ENCODE results near the gene RPS3. TPM values are rescaled to one million over a fixed set of nuclear protein-coding genes. Genes with fewer than 3 reads are reported as not detected.

RPS3 gene
- total RNA-seq, 3 donors from 2014 or later (not counting 1 experiment from before 2014, with no cell fraction given) = 2,027 to 2,376 (median 2,290) TPM

GRCh38 chr11:75420224-75421034, 21.1 kb downstream of the RPS3 start:
- Histone ChIP-seq H3K4me1 (ENCODE audit: control insufficient read depth, insufficient read depth, low read length) (no peaks in the 10 kb centered on the region), H3K9me3 (ENCODE audit: control insufficient read depth, insufficient read depth, low read length) (no peaks in the 10 kb centered on the region), H3K36me3 (ENCODE audit: control insufficient read depth, insufficient read depth, low read length) (no peaks in the 10 kb centered on the region), H3K27ac (ENCODE audit: low read length) (no peak overlapping the region), H3K4me3 (ENCODE audit: low read length) (no peak overlapping the region), H3K27me3 (ENCODE audit: control insufficient read depth, insufficient read depth, low read length) (no peaks in the 10 kb centered on the region)
- no peaks in the 10 kb centered on the region for H3K36me3 Mint-ChIP-seq
- 97% methylated on average over 12 of the region's 14 CpGs for WGBS (ENCODE audit: insufficient coverage)
- TF ChIP-seq, protein P1, sequence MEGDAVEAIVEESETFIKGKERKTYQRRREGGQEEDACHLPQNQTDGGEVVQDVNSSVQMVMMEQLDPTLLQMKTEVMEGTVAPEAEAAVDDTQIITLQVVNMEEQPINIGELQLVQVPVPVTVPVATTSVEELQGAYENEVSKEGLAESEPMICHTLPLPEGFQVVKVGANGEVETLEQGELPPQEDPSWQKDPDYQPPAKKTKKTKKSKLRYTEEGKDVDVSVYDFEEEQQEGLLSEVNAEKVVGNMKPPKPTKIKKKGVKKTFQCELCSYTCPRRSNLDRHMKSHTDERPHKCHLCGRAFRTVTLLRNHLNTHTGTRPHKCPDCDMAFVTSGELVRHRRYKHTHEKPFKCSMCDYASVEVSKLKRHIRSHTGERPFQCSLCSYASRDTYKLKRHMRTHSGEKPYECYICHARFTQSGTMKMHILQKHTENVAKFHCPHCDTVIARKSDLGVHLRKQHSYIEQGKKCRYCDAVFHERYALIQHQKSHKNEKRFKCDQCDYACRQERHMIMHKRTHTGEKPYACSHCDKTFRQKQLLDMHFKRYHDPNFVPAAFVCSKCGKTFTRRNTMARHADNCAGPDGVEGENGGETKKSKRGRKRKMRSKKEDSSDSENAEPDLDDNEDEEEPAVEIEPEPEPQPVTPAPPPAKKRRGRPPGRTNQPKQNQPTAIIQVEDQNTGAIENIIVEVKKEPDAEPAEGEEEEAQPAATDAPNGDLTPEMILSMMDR (IDR thresholded peaks at IDR 0.05) = no peak
- H3K9me3 Mint-ChIP-seq = no peaks in the 10 kb centered on the region
- no peak overlapping the region for H3K4me3 Mint-ChIP-seq
- no peak for ATAC-seq
- no peak overlapping the region for H3K27ac Mint-ChIP-seq
- intact Hi-C loops (cut with micrococcal nuclease) = no loop called here
- no peak for DNase-seq
- H3K27me3 Mint-ChIP-seq (ENCODE audit: low read depth in 2 of 2) = no peaks in the 10 kb centered on the region
- H3K4me1 Mint-ChIP-seq = no peaks in the 10 kb centered on the region

GRCh38 chr11:75421035-75421602, 21.8 kb downstream of the RPS3 start:
- H3K36me3 Mint-ChIP-seq = no peaks in the 10 kb centered on the region
- H3K36me3 ChIP-seq (ENCODE audit: control insufficient read depth, insufficient read depth, low read length) = no peaks in the 10 kb centered on the region
- ATAC-seq (no peak), DNase-seq (no peak)
- WGBS (ENCODE audit: insufficient coverage) = 95% methylated on average over 11 of the region's 11 CpGs
- no peaks in the 10 kb centered on the region for H3K27me3 ChIP-seq (ENCODE audit: control insufficient read depth, insufficient read depth, low read length)
- no peaks in the 10 kb centered on the region for H3K27me3 Mint-ChIP-seq (ENCODE audit: low read depth in 2 of 2)
- H3K9me3 Mint-ChIP-seq = no peaks in the 10 kb centered on the region
- intact Hi-C loops (cut with micrococcal nuclease) = no loop called here
- no peaks in the 10 kb centered on the region for H3K4me1 Mint-ChIP-seq
- no peak overlapping the region for H3K27ac Mint-ChIP-seq
- H3K27ac ChIP-seq (ENCODE audit: low read length) = no peak overlapping the region
- no peaks in the 10 kb centered on the region for H3K9me3 ChIP-seq (ENCODE audit: control insufficient read depth, insufficient read depth, low read length)
- no peaks in the 10 kb centered on the region for H3K4me1 ChIP-seq (ENCODE audit: control insufficient read depth, insufficient read depth, low read length)
- no peak overlapping the region for H3K4me3 ChIP-seq (ENCODE audit: low read length)
- no peak overlapping the region for H3K4me3 Mint-ChIP-seq
- TF ChIP-seq, protein P1 (IDR thresholded peaks at IDR 0.05) = no peak

GRCh38 chr11:75421902-75422247, 22.6 kb downstream of the RPS3 start:
- Mint-ChIP-seq H3K36me3 (no peaks in the 10 kb centered on the region), H3K27me3 (ENCODE audit: low read depth in 2 of 2) (no peaks in the 10 kb centered on the region), H3K4me3 (no peak overlapping the region), H3K27ac (no peak overlapping the region), H3K4me1 (no peaks in the 10 kb centered on the region), H3K9me3 (no peaks in the 10 kb centered on the region)
- no peaks in the 10 kb centered on the region for H3K4me1 ChIP-seq (ENCODE audit: control insufficient read depth, insufficient read depth, low read length)
- H3K27me3 ChIP-seq (ENCODE audit: control insufficient read depth, insufficient read depth, low read length) = no peaks in the 10 kb centered on the region
- H3K27ac ChIP-seq (ENCODE audit: low read length) = no peak overlapping the region
- DNase-seq (no peak), ATAC-seq (no peak)
- H3K4me3 ChIP-seq (ENCODE audit: low read length) = no peak overlapping the region
- WGBS (ENCODE audit: insufficient coverage) = 97% methylated on average over 2 of the region's 2 CpGs
- H3K9me3 ChIP-seq (ENCODE audit: control insufficient read depth, insufficient read depth, low read length) = no peaks in the 10 kb centered on the region
- intact Hi-C loops (cut with micrococcal nuclease) = no loop called here
- TF ChIP-seq, protein P1 (IDR thresholded peaks at IDR 0.05) = no peak
- no peaks in the 10 kb centered on the region for H3K36me3 ChIP-seq (ENCODE audit: control insufficient read depth, insufficient read depth, low read length)

All from natural killer cell (primary cell).